ENCODE results near the gene DNAJB6.

- TF ChIP-seq, protein P1, sequence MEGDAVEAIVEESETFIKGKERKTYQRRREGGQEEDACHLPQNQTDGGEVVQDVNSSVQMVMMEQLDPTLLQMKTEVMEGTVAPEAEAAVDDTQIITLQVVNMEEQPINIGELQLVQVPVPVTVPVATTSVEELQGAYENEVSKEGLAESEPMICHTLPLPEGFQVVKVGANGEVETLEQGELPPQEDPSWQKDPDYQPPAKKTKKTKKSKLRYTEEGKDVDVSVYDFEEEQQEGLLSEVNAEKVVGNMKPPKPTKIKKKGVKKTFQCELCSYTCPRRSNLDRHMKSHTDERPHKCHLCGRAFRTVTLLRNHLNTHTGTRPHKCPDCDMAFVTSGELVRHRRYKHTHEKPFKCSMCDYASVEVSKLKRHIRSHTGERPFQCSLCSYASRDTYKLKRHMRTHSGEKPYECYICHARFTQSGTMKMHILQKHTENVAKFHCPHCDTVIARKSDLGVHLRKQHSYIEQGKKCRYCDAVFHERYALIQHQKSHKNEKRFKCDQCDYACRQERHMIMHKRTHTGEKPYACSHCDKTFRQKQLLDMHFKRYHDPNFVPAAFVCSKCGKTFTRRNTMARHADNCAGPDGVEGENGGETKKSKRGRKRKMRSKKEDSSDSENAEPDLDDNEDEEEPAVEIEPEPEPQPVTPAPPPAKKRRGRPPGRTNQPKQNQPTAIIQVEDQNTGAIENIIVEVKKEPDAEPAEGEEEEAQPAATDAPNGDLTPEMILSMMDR (IDR thresholded peaks at IDR 0.05): no peak
- TF ChIP-seq ZFX (IDR thresholded peaks at IDR 0.05; ENCODE audit: borderline replicate concordance): no peak
Observed at GRCh38 chr7:157441023-157441399, 104.2 kb downstream of the DNAJB6 start.

Data from 22Rv1 (cell line).